HG02981 (cell line): ENCODE measurements around the gene AAK1.

ENCODE experiments used
- ATAC-seq: cut with Tn5 transposase; IDR thresholded peaks from one replicate; pipeline ENCODE4 v1.9.1; 2021; ENCODE audit warnings: mild to moderate bottlenecking, moderate library complexity; ENCODE audit not compliant: unreplicated experiment

Gene AAK1

GRCh38 chr2:69546646-69547045, 96.9 kb downstream of the AAK1 start:
- ATAC-seq, result no peak

- ATAC-seq, result peak; percentile 55
Observed at GRCh38 chr2:69545477-69545932, 98.0 kb downstream of the AAK1 start.

GRCh38 chr2:69544951-69545350, 98.6 kb downstream of the AAK1 start:
- no peak for ATAC-seq

- ATAC-seq, result no peak
Observed at GRCh38 chr2:69539549-69539908, 104.0 kb downstream of the AAK1 start.

- ATAC-seq, result no peak
Observed at GRCh38 chr2:69538872-69539548, 104.5 kb downstream of the AAK1 start.

- no peak for ATAC-seq
Observed at GRCh38 chr2:69538249-69538648, 105.3 kb downstream of the AAK1 start.

- no peak for ATAC-seq
Observed at GRCh38 chr2:69535817-69536241, 107.7 kb downstream of the AAK1 start.

GRCh38 chr2:69531186-69531585, 112.4 kb downstream of the AAK1 start:
- no peak for ATAC-seq

- ATAC-seq, result no peak
Observed at GRCh38 chr2:69529480-69529879, 114.1 kb downstream of the AAK1 start.

- ATAC-seq, result no peak
Observed at GRCh38 chr2:69525261-69525660, 118.3 kb downstream of the AAK1 start.

- no peak for ATAC-seq
Observed at GRCh38 chr2:69524799-69525198, 118.7 kb downstream of the AAK1 start.

- no peak for ATAC-seq
Observed at GRCh38 chr2:69521747-69522146, 121.8 kb downstream of the AAK1 start.

- ATAC-seq, result no peak
Observed at GRCh38 chr2:69518841-69519240, 124.7 kb downstream of the AAK1 start.

GRCh38 chr2:69517410-69517809, 126.1 kb downstream of the AAK1 start:
- ATAC-seq, result no peak

GRCh38 chr2:69514819-69515218, 128.7 kb downstream of the AAK1 start:
- no peak for ATAC-seq

GRCh38 chr2:69514406-69514805, 129.1 kb downstream of the AAK1 start:
- no peak for ATAC-seq

GRCh38 chr2:69512446-69512845, 131.1 kb downstream of the AAK1 start:
- no peak for ATAC-seq

GRCh38 chr2:69510204-69510603, 133.3 kb downstream of the AAK1 start:
- ATAC-seq, result no peak

GRCh38 chr2:69509750-69510140, 133.8 kb downstream of the AAK1 start:
- ATAC-seq, result no peak

- ATAC-seq, result no peak
Observed at GRCh38 chr2:69509011-69509749, 134.4 kb downstream of the AAK1 start.

- no peak for ATAC-seq
Observed at GRCh38 chr2:69505710-69506109, 137.8 kb downstream of the AAK1 start.

- no peak for ATAC-seq
Observed at GRCh38 chr2:69501301-69501700, 142.2 kb downstream of the AAK1 start.
